Measurements from ENCODE around the gene LRP6. TPM values are rescaled to one million over a fixed set of nuclear protein-coding genes. Genes with fewer than 3 reads are reported as not detected.

Gene LRP6
- total RNA-seq, 2 experiments from 2014 or later = 1.4 to 1.6 TPM

GRCh38 chr12:12219664-12220063 lies 47.2 kb downstream of the LRP6 start:
- DNase-seq = no peak
- CTCF ChIA-PET = no interaction called here
- POLR2A ChIA-PET = no interaction called here
- peaks cover 9% of the 10 kb centered on the region for H3K4me1 Mint-ChIP-seq
- no peaks in the 10 kb centered on the region for H3K36me3 Mint-ChIP-seq (ENCODE audit: low read depth)
- H3K27ac Mint-ChIP-seq = no peak overlapping the region
- H3K4me3 Mint-ChIP-seq = no peak overlapping the region
- H3K27me3 Mint-ChIP-seq = peaks cover 29% of the 10 kb centered on the region
- no peaks in the 10 kb centered on the region for H3K9me3 Mint-ChIP-seq

DNA sequence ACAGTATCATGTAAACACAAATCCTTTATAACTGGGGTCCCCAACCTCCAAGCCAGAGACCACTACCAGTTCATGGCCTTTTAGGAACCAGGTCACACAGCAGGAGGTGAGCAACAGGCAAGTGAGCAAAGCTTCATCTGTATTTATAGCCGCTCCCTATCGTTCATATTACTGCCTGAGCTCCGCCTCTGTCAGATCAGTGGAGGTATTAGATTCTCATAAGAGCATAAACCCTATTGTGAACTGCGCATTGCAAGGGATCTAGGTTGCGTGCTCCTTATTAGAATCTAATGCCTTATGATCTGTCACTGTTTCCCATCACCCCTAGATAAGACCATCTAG lies 49.9 kb downstream of the LRP6 start:
- Mint-ChIP-seq H3K27ac (no peak overlapping the region), H3K27me3 (peaks cover 38% of the 10 kb centered on the region), H3K4me1 (peaks cover 8% of the 10 kb centered on the region), H3K36me3 (ENCODE audit: low read depth) (no peaks in the 10 kb centered on the region), H3K4me3 (no peak overlapping the region), H3K9me3 (no peaks in the 10 kb centered on the region)
- ChIA-PET CTCF (interaction anchor here (0.6 kb wide), 1 partner anchor 419 kb away, joined by 3 read pairs; no protein-coding TSS in a partner anchor), POLR2A (no interaction called here)
- DNase-seq = no peak

DNA sequence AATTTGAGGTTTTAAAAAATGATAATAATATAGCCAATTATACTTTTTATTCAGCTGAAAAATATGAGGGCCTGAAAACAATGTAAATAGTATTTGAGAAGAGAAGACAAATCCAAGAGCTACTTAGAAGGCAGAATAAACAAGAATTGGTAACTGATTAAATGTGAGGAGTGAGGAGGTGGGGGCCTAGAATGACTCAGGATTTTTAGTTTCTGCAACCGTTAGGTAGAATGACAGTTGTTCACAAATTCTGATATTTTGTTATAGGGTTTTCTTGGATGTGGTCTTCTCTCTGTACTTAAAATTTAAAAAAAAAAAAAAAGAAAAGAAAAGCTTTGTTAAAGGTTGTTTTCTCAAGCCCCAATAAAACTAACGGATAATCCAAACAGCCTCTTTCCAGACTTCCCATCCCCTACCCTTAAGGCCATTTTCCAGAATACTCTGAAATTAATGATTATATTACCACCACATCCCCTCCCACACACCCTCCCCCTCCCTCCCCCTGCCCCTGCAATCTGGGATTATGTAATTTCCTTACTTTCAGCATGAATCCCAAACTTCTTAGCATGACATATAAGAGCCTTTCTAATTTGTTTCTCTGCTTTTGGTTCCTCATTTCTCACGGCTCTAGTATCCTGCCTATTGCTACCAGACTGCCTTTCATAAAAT lies 50.4 kb downstream of the LRP6 start:
- Mint-ChIP-seq H3K27ac (no peak overlapping the region), H3K9me3 (no peaks in the 10 kb centered on the region), H3K27me3 (peaks cover 38% of the 10 kb centered on the region), H3K4me3 (no peak overlapping the region), H3K4me1 (peaks cover 8% of the 10 kb centered on the region), H3K36me3 (ENCODE audit: low read depth) (no peaks in the 10 kb centered on the region)
- ChIA-PET CTCF (interaction anchor here (0.6 kb wide), 1 partner anchor 419 kb away, joined by 3 read pairs; no protein-coding TSS in a partner anchor), POLR2A (no interaction called here)
- DNase-seq = no peak

DNA sequence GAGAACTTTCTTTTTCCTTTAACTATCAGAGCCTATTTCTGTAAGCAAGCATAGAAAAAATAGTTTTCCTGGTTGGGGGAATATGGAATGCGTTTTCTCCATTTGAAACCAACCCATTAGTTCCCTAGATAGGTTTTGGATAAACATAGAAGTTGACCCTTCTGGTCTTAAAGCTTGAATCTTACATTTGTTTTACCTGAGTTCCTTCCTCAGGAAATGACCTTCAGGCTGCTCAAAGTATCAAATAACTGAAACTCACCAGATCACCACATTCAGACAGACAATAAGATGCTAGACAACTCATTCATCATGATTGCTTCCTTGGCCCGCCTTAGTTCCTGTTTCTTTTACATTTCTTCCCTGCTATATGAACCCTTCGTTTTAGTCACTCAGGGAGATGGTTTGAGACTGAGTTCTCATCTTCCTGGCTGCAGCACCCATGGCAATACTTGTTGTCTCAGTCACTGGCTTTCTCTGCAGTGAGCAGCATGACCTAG lies 52.2 kb downstream of the LRP6 start:
- peaks cover 24% of the 10 kb centered on the region for H3K4me1 Mint-ChIP-seq
- H3K36me3 Mint-ChIP-seq (ENCODE audit: low read depth) = no peaks in the 10 kb centered on the region
- ChIA-PET POLR2A (no interaction called here), CTCF (no interaction called here)
- no peak overlapping the region for H3K27ac Mint-ChIP-seq
- DNase-seq = no peak
- H3K4me3 Mint-ChIP-seq = no peak overlapping the region
- H3K9me3 Mint-ChIP-seq = no peaks in the 10 kb centered on the region
- peaks cover 37% of the 10 kb centered on the region for H3K27me3 Mint-ChIP-seq

DNA sequence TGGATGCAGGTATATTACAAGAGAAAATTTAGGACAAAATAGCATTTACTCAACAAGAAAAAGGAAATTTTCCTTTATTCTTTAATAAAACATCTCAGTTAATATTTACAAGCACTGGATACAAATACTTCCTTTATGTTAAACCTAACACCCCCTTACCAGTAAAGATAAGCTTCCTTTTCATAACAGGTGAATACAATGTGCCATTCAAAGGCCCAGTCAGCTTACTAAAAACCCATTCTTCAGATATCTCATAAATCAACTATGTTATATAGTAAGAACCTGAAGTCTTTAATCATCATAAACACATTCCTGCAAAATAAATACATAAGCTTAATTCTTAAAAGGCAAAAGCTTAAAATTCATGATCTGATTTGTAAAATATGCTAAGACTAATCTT lies 52.6 kb downstream of the LRP6 start:
- no peak for DNase-seq
- no peak overlapping the region for H3K27ac Mint-ChIP-seq
- H3K36me3 Mint-ChIP-seq (ENCODE audit: low read depth) = no peaks in the 10 kb centered on the region
- H3K27me3 Mint-ChIP-seq = peaks cover 35% of the 10 kb centered on the region
- ChIA-PET POLR2A (no interaction called here), CTCF (no interaction called here)
- no peaks in the 10 kb centered on the region for H3K9me3 Mint-ChIP-seq
- H3K4me1 Mint-ChIP-seq = peaks cover 24% of the 10 kb centered on the region
- no peak overlapping the region for H3K4me3 Mint-ChIP-seq

- H3K9me3 Mint-ChIP-seq = no peaks in the 10 kb centered on the region
- POLR2A ChIA-PET = no interaction called here
- H3K27me3 Mint-ChIP-seq = peaks cover 42% of the 10 kb centered on the region
- no peak overlapping the region for H3K27ac Mint-ChIP-seq
- no peak for DNase-seq
- H3K36me3 Mint-ChIP-seq (ENCODE audit: low read depth) = no peaks in the 10 kb centered on the region
- peaks cover 22% of the 10 kb centered on the region for H3K4me1 Mint-ChIP-seq
- no peak overlapping the region for H3K4me3 Mint-ChIP-seq
- CTCF ChIA-PET = no interaction called here
Observed at GRCh38 chr12:12212769-12213168, 54.1 kb downstream of the LRP6 start.

DNA sequence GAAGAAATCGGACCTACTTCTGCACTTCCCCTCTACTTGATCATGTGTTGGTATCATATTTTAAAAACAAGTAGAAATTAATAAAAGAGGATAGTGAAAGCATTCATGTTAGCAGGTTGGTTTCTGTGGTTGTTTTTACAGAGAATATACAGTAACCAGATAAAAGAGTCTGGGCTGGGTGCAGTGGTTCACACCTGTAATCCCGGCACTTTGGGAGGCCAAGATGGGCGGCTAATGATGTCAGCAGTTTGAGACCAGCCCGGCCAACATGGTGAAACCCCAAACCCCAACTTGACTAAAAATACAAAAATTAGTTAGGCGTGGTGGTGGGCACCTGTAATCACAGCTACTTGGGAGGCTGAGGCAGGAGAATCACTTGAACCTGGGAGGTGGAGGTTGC lies 55.9 kb downstream of the LRP6 start:
- no peak overlapping the region for H3K27ac Mint-ChIP-seq
- ChIA-PET CTCF (no interaction called here), POLR2A (no interaction called here)
- peaks cover 20% of the 10 kb centered on the region for H3K4me1 Mint-ChIP-seq
- H3K9me3 Mint-ChIP-seq = no peaks in the 10 kb centered on the region
- H3K4me3 Mint-ChIP-seq = no peak overlapping the region
- peaks cover 42% of the 10 kb centered on the region for H3K27me3 Mint-ChIP-seq
- DNase-seq = peak; percentile 49
- no peaks in the 10 kb centered on the region for H3K36me3 Mint-ChIP-seq (ENCODE audit: low read depth)

DNA sequence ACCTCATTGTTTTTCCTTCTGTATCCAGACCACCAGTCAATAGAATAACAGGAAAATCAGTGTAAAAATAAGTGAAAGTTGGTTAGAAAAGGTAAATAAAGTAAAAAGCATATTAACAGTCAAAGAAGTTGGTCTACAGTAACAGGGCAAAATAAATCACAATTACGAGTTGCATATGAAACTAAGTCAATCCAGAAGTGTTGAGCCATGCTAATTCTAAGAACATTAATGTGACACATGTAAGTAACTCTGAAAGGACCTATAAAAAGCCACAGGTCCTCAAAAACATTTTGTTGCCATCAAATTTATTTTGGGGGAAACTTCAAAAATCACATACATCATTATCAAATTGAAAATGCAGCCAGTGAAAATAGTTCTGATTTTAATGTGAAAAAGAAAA lies 56.4 kb downstream of the LRP6 start:
- peaks cover 20% of the 10 kb centered on the region for H3K4me1 Mint-ChIP-seq
- no peak for DNase-seq
- no peak overlapping the region for H3K4me3 Mint-ChIP-seq
- H3K27ac Mint-ChIP-seq = no peak overlapping the region
- ChIA-PET POLR2A (no interaction called here), CTCF (no interaction called here)
- H3K27me3 Mint-ChIP-seq = peaks cover 45% of the 10 kb centered on the region
- no peaks in the 10 kb centered on the region for H3K9me3 Mint-ChIP-seq
- H3K36me3 Mint-ChIP-seq (ENCODE audit: low read depth) = no peaks in the 10 kb centered on the region

DNA sequence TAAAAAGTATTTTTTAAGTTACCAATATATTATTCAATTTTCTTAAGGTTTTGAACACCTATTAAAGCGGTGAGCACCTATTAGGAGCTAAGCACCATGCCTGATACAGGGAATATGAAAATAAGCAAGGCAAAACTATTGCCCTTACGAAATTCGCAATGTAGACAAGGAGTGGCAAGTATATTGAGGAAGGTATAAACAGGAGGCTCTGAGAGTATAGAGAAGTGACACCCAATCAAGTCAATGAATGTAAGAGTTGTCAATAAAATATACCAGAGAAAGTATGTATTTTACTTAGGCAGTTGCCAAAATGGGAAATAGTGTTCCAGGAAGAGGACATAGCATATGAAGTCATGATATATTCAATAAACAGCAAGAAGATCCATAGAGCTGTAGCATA lies 57.2 kb downstream of the LRP6 start:
- H3K4me1 Mint-ChIP-seq = peaks cover 17% of the 10 kb centered on the region
- POLR2A ChIA-PET = no interaction called here
- no peaks in the 10 kb centered on the region for H3K36me3 Mint-ChIP-seq (ENCODE audit: low read depth)
- peaks cover 42% of the 10 kb centered on the region for H3K27me3 Mint-ChIP-seq
- CTCF ChIA-PET = no interaction called here
- DNase-seq = no peak
- no peaks in the 10 kb centered on the region for H3K9me3 Mint-ChIP-seq
- H3K27ac Mint-ChIP-seq = no peak overlapping the region
- no peak overlapping the region for H3K4me3 Mint-ChIP-seq

DNA sequence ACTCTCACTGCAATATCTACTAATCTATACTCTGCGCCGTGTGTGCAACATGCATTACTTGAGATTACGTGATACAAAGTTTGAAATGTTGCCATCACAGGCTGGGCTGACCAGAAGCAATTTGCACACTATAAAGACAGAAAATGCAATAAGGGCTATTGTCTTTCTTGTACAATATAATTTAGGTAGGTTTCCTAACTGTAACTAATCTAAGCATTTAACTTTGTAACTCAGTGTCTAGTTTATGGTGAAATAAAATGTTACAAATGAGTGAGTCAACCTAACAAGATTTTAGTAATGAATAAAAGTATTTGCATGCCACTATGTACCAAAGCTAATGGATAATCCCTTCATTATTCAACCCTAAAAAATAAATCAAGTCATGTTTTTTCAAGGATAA lies 57.8 kb downstream of the LRP6 start:
- H3K27ac Mint-ChIP-seq = no peak overlapping the region
- ChIA-PET CTCF (no interaction called here), POLR2A (no interaction called here)
- peaks cover 41% of the 10 kb centered on the region for H3K27me3 Mint-ChIP-seq
- no peaks in the 10 kb centered on the region for H3K9me3 Mint-ChIP-seq
- H3K4me3 Mint-ChIP-seq = no peak overlapping the region
- no peaks in the 10 kb centered on the region for H3K36me3 Mint-ChIP-seq (ENCODE audit: low read depth)
- peaks cover 16% of the 10 kb centered on the region for H3K4me1 Mint-ChIP-seq
- no peak for DNase-seq

DNA sequence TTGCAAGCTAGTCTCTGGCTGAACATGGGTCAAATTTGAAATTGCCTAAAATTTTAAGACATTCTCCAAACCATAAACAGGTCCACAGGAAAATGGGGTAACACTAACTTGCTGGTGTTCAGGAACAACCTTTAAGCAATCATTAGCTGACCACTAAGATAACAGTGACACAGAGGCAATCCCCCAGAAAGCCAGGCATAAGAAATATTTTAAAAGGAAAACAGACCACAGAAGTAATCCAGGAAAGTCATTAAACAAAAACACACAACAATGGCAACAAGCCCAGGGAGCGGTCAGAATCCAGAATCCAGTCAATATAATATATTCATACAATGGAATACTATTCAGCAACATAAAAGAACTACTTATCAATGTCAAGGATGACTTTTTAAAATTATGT lies 59.1 kb downstream of the LRP6 start:
- H3K4me3 Mint-ChIP-seq = no peak overlapping the region
- CTCF ChIA-PET = interaction anchor here (0.6 kb wide), 2 partner anchors 77 to 444 kb away, joined by 4 read pairs; no protein-coding TSS in a partner anchor

GRCh38 chr12:12206776-12207388 lies 60.0 kb downstream of the LRP6 start:
- H3K36me3 Mint-ChIP-seq (ENCODE audit: low read depth) = no peaks in the 10 kb centered on the region
- H3K9me3 Mint-ChIP-seq = no peaks in the 10 kb centered on the region
- H3K4me1 Mint-ChIP-seq = peaks cover 16% of the 10 kb centered on the region
- DNase-seq = no peak
- POLR2A ChIA-PET = interaction anchor here (0.5 kb wide), 1 partner anchor 88 kb away, joined by 4 read pairs; no protein-coding TSS in a partner anchor
- no peak overlapping the region for H3K27ac Mint-ChIP-seq
- CTCF ChIA-PET = no interaction called here
- no peak overlapping the region for H3K4me3 Mint-ChIP-seq
- H3K27me3 Mint-ChIP-seq = peaks cover 38% of the 10 kb centered on the region

More for the DNA sequence above, 59.1 kb downstream of the LRP6 start:
- no peaks in the 10 kb centered on the region for H3K36me3 Mint-ChIP-seq (ENCODE audit: low read depth)
- H3K4me1 Mint-ChIP-seq = peaks cover 16% of the 10 kb centered on the region
- no peak overlapping the region for H3K27ac Mint-ChIP-seq
- peaks cover 41% of the 10 kb centered on the region for H3K27me3 Mint-ChIP-seq
- H3K9me3 Mint-ChIP-seq = no peaks in the 10 kb centered on the region
- POLR2A ChIA-PET = no interaction called here
- no peak for DNase-seq

DNA sequence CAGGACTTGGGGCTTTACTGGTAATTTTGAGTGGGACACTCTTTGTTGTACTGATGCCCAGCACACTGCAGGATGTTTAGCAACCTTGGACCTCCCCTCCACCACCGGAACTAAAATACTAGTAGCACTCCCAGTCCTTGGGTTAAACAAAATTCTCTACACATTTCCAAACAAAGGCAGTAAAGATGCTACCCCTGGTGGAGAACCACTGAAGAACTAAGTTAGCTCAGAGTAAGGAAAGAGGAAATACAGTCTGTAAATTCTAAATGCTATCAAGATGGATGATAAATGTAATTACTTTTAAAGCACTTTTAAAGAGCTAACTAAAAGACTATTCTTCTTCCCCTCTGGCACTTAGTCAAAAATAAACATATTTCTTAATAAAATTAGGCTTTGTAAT lies 64.1 kb downstream of the LRP6 start:
- DNase-seq = no peak
- Mint-ChIP-seq H3K9me3 (no peaks in the 10 kb centered on the region), H3K4me1 (no peaks in the 10 kb centered on the region), H3K27ac (no peak overlapping the region), H3K4me3 (no peak overlapping the region), H3K27me3 (peaks cover 21% of the 10 kb centered on the region), H3K36me3 (ENCODE audit: low read depth) (no peaks in the 10 kb centered on the region)
- CTCF ChIA-PET = no interaction called here
- POLR2A ChIA-PET = no interaction called here

GRCh38 chr12:12202105-12202504 lies 64.7 kb downstream of the LRP6 start:
- ChIA-PET CTCF (no interaction called here), POLR2A (no interaction called here)
- peaks cover 18% of the 10 kb centered on the region for H3K27me3 Mint-ChIP-seq
- DNase-seq = no peak
- H3K4me1 Mint-ChIP-seq = no peaks in the 10 kb centered on the region
- H3K36me3 Mint-ChIP-seq (ENCODE audit: low read depth) = no peaks in the 10 kb centered on the region
- no peak overlapping the region for H3K27ac Mint-ChIP-seq
- no peak overlapping the region for H3K4me3 Mint-ChIP-seq
- peaks cover under 1% of the 10 kb centered on the region for H3K9me3 Mint-ChIP-seq

Measured in activated CD4-positive, alpha-beta T cell treated with anti-CD3 and anti-CD28 coated beads, Interleukin-2, amount 10 ng/mL, durations not matched to agents 7 days and 5 days (primary cell).